SU-DHL-6 (cell line): ENCODE data around the gene HMGB4.

Source experiments
- H2AFZ ChIP-seq: fragments of 200-600 bp; sonication (generic); 2 replicates; pipeline ENCODE4 v1.6.1; 2014; ENCODE audit warnings: low read depth, mild to moderate bottlenecking, moderate library complexity, mixed read lengths, antibody characterized with exemption, low read length; ENCODE audit not compliant: severe bottlenecking
- H3F3A ChIP-seq: fragments of 200-600 bp; shearing (Covaris generic); 2 replicates; pipeline ENCODE4 v1.6.0; 2016; ENCODE audit warnings: antibody characterized with exemption, mild to moderate bottlenecking; ENCODE audit not compliant: insufficient read depth
- H3K27ac ChIP-seq: fragments of 200-600 bp; sonication (generic); 2 replicates; pipeline ENCODE4 v1.5.1; 2016; ENCODE audit warnings: low read depth, mild to moderate bottlenecking, low read length, moderate library complexity, mixed read lengths
- H3K27me3 ChIP-seq: fragments of 200-600 bp; sonication (generic), shearing (Covaris generic); 2 replicates; pipeline ENCODE4 v1.6.0; 2014; ENCODE audit warnings: mild to moderate bottlenecking, low read length
- H3K36me3 ChIP-seq: fragments of 200-600 bp; sonication (generic); 2 replicates; pipeline ENCODE4 v1.6.1; 2014; ENCODE audit warnings: mild to moderate bottlenecking, low read length, mixed read lengths
- H3K4me2 ChIP-seq: fragments of 300-600, 200-600 bp; shearing (Covaris generic), sonication (generic); 2 replicates; pipeline ENCODE4 v1.6.0; 2014; ENCODE audit warnings: low read length, low read depth, mild to moderate bottlenecking; ENCODE audit not compliant: poor library complexity, severe bottlenecking
- H3K4me3 ChIP-seq: fragments of 200-600 bp; sonication (generic); 2 replicates; pipeline ENCODE4 v1.5.1; 2014; ENCODE audit warnings: antibody characterized with exemption, low read length, mild to moderate bottlenecking, mixed read lengths; ENCODE audit not compliant: insufficient read depth, poor library complexity, severe bottlenecking
- H3K79me2 ChIP-seq: fragments of 200-600 bp; sonication (generic); 2 replicates; pipeline ENCODE4 v1.6.1; 2014; ENCODE audit warnings: mild to moderate bottlenecking, low read length, moderate library complexity; ENCODE audit not compliant: insufficient read depth
- H3K9ac ChIP-seq: fragments of 200-600 bp; sonication (generic); 2 replicates; pipeline ENCODE4 v1.7.0; 2014; ENCODE audit warnings: mild to moderate bottlenecking, low read length
- H3K9me2 ChIP-seq: fragments of 200-600 bp; sonication (generic); replicated peaks from 2 replicates; pipeline ENCODE4 v1.6.1; 2014; ENCODE audit warnings: low read length; ENCODE audit not compliant: insufficient read depth
- H3K9me3 ChIP-seq: fragments of 200-600 bp; sonication (generic); 2 replicates; pipeline ENCODE4 v1.6.1; 2014; ENCODE audit warnings: low read length, mixed read lengths; ENCODE audit not compliant: insufficient read depth
- H4K20me1 ChIP-seq: fragments of 200-600 bp; sonication (generic); 2 replicates; pipeline ENCODE4 v1.6.1; 2014; ENCODE audit warnings: low read depth, mild to moderate bottlenecking, antibody characterized with exemption, low read length, moderate library complexity, mixed read lengths
- EZH2phosphoT487 ChIP-seq: fragments of 200-600 bp; sonication (generic), shearing (Covaris generic); conservative IDR thresholded peaks from 2 replicates; pipeline ENCODE4 v1.6.1; 2018; ENCODE audit warnings: mild to moderate bottlenecking, antibody characterized with exemption, low read length, moderate library complexity, mixed read lengths
- TF ChIP-seq, protein P1 (sequence below): fragments of 200-600 bp; sonication (generic); IDR thresholded peaks from one replicate; pipeline ENCODE4 v1.5.1; 2017; ENCODE audit warnings: antibody characterized with exemption, mild to moderate bottlenecking, low read length, moderate library complexity; ENCODE audit not compliant: insufficient read depth, poor library complexity, severe bottlenecking

HMGB4 gene

DNA sequence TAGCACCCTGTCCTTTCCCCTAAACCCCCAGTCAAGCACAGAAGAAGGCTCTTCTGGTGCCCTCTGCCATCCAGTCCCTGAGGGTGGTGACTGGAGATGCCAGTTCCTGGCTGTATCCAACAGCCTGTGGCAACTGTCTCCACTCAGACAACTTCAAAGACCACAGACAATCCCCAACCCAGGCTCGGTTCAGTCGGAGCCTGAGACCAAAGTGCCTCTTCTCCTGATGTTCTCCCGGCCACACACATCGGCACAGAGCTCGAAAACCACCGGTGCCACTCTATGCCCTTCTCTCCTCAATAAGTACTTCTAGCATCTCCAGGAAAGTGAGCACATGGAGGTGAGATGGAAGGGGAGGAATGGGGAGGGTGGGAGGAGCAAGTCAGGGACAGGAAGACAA lies 39.6 kb upstream of the HMGB4 start:
- Histone ChIP-seq H3K4me3 (no peak overlapping the region), H3K9me3 (no peaks in the 10 kb centered on the region; the same call in 1 of the 2 replicates), H3K9me2 (no peaks in the 10 kb centered on the region), H3K4me2 (no peak overlapping the region), H2AFZ (no peak overlapping the region), H3K36me3 (no peaks in the 10 kb centered on the region), H4K20me1 (no peaks in the 10 kb centered on the region), H3F3A (no peaks in the 10 kb centered on the region), H3K79me2 (no peaks in the 10 kb centered on the region), H3K27ac (no peak overlapping the region), H3K9ac (no peak overlapping the region), H3K27me3 (no peaks in the 10 kb centered on the region)
- TF ChIP-seq, protein P1, sequence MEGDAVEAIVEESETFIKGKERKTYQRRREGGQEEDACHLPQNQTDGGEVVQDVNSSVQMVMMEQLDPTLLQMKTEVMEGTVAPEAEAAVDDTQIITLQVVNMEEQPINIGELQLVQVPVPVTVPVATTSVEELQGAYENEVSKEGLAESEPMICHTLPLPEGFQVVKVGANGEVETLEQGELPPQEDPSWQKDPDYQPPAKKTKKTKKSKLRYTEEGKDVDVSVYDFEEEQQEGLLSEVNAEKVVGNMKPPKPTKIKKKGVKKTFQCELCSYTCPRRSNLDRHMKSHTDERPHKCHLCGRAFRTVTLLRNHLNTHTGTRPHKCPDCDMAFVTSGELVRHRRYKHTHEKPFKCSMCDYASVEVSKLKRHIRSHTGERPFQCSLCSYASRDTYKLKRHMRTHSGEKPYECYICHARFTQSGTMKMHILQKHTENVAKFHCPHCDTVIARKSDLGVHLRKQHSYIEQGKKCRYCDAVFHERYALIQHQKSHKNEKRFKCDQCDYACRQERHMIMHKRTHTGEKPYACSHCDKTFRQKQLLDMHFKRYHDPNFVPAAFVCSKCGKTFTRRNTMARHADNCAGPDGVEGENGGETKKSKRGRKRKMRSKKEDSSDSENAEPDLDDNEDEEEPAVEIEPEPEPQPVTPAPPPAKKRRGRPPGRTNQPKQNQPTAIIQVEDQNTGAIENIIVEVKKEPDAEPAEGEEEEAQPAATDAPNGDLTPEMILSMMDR: no peak
- TF ChIP-seq EZH2phosphoT487: no peak

DNA sequence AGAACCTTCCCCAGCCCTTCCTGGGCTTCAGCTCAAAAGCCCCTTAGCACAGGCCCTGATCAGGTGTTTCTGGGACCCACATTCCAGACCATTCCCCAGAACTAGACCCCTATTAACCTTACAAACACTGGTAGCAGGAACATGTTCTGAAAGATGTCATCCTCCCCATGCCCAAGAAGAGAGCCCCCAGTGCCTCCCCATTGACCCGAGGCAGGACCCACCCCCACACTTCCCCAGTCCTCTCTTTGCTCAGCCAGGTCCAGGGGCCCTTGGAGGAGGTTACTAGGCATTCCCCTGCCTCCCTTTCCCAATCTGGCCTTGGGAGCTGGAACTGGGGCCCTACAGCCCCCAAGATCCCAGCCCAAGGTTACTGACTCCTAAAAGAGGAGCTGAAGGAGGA lies 38.9 kb upstream of the HMGB4 start:
- Histone ChIP-seq H4K20me1 (no peaks in the 10 kb centered on the region), H3K27me3 (no peaks in the 10 kb centered on the region), H3K27ac (no peak overlapping the region), H3K9me2 (no peaks in the 10 kb centered on the region), H3K36me3 (no peaks in the 10 kb centered on the region), H3K9me3 (no peaks in the 10 kb centered on the region; the same call in 1 of the 2 replicates), H3K4me3 (no peak overlapping the region), H3K4me2 (no peak overlapping the region), H3K9ac (no peak overlapping the region), H3K79me2 (no peaks in the 10 kb centered on the region), H3F3A (no peaks in the 10 kb centered on the region), H2AFZ (no peak overlapping the region)
- TF ChIP-seq EZH2phosphoT487: no peak
- TF ChIP-seq, protein P1: no peak

DNA sequence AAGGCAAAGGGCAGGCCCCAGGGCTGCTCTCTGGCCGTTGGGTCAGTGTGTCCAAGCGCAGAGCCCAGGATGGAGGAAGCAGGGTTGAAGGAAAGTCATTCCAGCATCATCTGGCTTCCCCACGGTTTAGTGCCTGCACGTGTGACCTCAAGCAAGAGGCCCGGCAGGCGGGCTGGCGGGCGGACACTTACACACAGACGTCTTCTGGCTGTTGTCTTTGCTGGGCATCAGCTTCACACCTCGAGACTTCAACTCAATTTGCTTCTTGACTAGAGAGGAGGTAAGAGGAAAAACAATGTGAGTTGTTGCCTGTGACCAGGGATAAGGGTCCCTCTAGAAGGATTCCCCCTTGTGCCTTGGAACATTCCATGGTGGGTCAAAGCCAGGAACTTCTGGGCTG lies 38.4 kb upstream of the HMGB4 start:
- Histone ChIP-seq H3K4me2 (no peak overlapping the region), H2AFZ (no peak overlapping the region), H3K79me2 (no peaks in the 10 kb centered on the region), H3K27me3 (no peaks in the 10 kb centered on the region), H3K36me3 (no peaks in the 10 kb centered on the region), H3K27ac (no peak overlapping the region), H3K9me3 (no peaks in the 10 kb centered on the region; the same call in 1 of the 2 replicates), H3K4me3 (no peak overlapping the region), H3K9me2 (no peaks in the 10 kb centered on the region), H4K20me1 (no peaks in the 10 kb centered on the region), H3F3A (no peaks in the 10 kb centered on the region), H3K9ac (no peak overlapping the region)
- no peak for TF ChIP-seq EZH2phosphoT487
- TF ChIP-seq, protein P1: no peak

DNA sequence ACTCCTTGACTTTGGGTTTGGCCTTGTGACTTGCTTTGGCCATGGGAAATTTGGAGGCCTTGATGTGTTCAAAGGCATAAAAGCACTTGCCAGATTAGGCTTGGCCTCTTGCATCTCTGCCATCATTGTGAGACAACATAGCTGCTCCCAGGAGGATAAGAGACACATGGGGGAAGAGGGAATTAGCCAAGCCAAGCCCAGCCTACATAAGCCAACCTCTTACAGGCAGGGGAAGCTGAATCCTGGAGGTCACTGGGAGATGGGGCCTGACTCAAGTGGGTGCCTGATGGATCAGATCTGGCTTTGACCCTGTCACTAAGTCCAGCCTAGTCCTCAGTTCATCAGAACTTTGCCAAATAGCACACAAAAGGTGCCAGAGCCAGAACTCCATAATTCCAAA lies 37.6 kb upstream of the HMGB4 start:
- Histone ChIP-seq H3K79me2 (no peaks in the 10 kb centered on the region), H3F3A (no peaks in the 10 kb centered on the region), H3K9me3 (no peaks in the 10 kb centered on the region; the same call in 1 of the 2 replicates), H3K27ac (no peak overlapping the region), H2AFZ (no peak overlapping the region), H3K27me3 (no peaks in the 10 kb centered on the region), H3K9me2 (no peaks in the 10 kb centered on the region), H4K20me1 (no peaks in the 10 kb centered on the region), H3K4me2 (no peak overlapping the region), H3K9ac (no peak overlapping the region), H3K36me3 (no peaks in the 10 kb centered on the region), H3K4me3 (no peak overlapping the region)
- no peak for TF ChIP-seq EZH2phosphoT487
- TF ChIP-seq, protein P1: no peak
